NCI-H1105 treated with DMSO at 0.1 percent for 48 hours (cell line): ENCODE data around the gene NAGA.
"Not testable (repeated sequence)": the region's sequence is repeated elsewhere in the genome, so short reads cannot be mapped to it uniquely, and the experiment has no call there.

Experiments
- DNase-seq: peaks from one replicate; lab custom pipeline; 2025; lab: John Stamatoyannopoulos, UW

Gene NAGA

GRCh38 chr22:42074846-42075676, 4.4 kb upstream of the NAGA start:
- DNase-seq: no peak

DNA sequence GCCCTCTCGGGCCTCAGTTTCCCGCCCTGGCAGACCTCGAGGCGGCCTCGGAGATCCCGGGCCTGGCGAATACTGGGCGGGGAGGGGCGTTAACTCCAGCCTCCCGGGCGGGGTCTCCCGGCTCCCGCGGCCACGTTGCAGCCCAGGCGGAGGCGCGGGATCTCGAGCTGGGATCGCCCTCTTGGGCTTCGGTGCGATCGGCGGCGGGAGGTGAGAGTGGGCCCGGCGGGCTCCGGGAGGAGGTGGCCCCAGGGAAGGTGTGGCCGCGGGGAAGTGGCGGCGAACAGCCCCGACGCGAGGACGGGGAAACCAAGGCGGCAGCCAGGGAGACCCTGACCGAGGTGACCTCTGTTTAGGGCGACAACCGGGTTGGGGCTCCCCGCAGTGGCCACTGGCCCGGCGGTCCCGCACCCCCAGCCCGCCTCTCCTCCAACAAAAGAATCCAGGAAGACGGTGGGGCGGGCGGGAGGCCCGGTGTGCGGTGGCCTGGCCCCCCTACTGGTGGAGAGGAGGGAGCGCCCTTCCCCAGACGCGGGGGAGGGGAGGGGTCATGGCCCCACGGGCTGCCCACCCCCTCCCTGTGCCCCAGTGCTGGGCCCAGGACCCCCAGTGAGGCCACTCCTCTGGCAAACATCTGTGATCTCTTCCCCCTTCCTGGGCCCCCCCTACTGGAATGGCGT, 3.7 kb upstream of the NAGA start, which contains the start of gene PHETA2:
TSS of gene PHETA2 (plus strand) at position 117 of the 680 bp plus-strand sequence. CDS start 3,046 bp downstream, outside the sequence.
- DNase-seq: no peak

DNA sequence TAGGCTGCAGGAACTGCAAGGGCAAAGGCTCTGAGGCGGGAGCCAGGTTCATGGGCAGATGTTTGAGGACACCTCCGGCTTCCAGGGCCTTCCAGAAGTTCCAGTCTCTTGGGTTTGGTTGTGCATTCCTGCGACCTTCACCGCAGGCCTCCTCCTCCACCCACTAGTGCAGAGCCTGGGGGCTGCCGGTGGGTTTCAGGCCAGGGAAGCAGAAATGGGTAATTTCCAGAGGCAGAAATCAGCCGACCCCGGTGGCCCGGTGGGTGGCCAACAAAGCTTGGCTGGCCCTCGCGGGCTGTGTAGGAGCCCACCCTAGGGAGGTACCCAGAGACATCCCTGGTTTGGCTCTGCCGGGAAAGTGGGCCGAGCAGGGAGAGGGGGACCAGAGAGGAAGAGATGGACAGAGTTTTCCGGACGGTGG, 3.0 kb upstream of the NAGA start:
- no peak for DNase-seq

- no peak for DNase-seq
Observed at GRCh38 chr22:42072606-42073330, 2.2 kb upstream of the NAGA start.

DNA sequence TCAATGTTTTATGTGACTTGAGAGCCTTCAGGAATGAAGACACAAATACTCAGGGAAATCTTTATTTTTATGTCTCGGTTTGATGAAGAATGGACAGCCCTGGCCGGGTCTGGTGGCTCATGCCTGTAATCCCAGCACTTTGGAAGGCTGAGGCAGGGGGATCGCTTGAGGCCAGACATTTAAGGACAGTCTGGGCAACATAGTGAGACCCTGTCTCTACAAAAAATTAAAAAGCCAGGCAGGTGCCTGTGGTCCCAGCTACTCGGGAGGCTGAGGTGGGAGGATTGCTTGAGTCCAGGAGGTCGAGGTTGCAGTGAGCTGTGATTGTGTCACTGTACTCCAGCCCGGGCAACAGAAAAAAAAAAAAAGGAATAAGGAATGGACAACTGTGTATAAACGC, 896 bp upstream of the NAGA start:
- DNase-seq: not testable (repeated sequence)

- no peak for DNase-seq
Observed at GRCh38 chr22:42069801-42070516, 653 bp downstream of the NAGA start.

DNA sequence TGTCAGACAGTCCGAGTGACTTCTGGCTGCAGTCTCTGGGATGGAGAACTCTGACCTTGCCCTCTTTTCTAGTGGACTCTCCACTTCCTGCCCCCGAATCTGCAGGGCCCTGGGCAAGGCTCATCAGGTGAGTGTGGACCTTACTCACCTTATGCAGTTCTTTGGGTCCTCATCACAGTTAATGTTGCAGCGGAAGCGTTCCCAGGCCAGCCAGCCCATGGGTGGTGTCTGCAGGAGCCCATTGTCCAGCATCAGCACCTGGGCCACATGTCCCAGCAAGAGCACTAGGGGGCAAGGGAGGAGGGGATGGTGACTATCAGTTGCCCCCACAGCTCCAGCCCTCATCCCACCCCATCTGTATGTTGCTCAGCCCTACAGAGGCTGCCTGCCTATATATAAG, 2.3 kb downstream of the NAGA start:
- no peak for DNase-seq

GRCh38 chr22:42067671-42068251, 2.9 kb downstream of the NAGA start:
- DNase-seq: no peak

DNA sequence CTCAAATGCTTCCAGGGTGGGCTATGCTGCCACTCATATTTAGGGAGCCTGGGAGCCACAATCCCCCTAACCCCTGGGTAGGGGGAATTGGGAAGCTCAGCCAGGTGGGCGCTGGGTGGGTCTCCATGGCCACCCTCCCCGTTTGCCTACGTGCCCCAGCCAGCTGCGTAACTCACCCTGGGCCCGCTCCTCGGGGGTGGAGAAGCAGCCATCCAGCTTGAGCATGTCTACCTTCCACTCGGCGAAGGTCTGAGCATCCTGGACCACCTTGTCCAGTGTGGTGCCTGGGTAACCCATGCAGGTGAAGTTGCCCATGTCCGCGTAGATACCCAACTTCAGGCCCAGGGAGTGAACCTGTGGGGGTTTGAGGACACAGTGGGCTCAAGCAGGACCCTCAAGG, 3.7 kb downstream of the NAGA start:
- no peak for DNase-seq

GRCh38 chr22:42066126-42066761, 4.4 kb downstream of the NAGA start:
- no peak for DNase-seq

DNA sequence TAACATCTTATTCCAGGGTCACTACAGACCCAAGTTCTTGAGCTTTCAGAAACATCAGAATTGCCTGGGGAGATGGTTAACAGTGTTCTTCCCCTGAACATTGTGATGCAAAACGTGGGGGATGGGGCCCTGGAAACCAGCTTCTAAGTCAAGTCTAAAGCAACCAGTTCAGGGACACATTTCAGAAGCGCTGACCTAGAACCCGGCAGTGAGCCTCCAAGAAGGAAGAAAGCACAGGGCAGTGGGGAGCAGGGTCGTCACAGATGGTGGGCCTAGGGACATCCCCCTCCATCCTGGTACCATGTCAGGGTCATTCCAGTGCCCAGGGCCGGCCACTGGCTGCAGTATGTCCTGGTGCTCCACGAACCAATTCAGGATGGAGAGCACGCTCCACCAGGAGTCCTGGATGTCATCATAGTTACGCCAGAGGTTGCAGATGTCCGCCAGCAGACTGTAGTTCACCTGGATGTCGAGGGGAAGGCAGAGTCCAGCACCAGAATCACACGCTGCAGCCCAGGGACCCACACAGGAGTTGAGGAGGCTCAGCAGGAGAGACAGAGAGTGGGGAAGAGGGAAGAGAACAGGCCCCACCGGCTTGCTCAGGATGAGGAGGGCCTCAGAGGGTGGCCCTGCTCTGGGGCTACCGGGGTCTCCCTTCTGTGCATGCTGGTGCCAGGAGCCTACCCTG, 5.0 kb downstream of the NAGA start:
- no peak for DNase-seq

DNA sequence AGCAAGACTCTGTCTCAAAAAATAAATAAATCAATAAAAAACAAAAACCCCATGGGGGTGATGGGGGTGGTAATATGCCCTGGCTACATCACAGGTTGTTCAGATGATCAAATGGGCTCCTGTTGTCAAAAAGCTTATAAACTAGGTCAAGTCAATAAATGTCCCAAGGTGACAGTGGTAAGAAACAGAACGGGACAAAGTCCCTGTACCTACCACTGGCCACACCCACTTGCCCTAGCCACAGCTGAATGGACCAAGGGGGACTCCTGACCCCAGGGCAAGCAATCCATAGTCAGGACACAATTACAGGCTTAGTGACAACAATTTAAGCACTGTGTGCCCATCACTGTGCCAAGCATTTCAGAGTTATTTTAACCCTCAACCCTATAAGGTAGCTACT, 6.0 kb downstream of the NAGA start:
- DNase-seq: no peak

DNA sequence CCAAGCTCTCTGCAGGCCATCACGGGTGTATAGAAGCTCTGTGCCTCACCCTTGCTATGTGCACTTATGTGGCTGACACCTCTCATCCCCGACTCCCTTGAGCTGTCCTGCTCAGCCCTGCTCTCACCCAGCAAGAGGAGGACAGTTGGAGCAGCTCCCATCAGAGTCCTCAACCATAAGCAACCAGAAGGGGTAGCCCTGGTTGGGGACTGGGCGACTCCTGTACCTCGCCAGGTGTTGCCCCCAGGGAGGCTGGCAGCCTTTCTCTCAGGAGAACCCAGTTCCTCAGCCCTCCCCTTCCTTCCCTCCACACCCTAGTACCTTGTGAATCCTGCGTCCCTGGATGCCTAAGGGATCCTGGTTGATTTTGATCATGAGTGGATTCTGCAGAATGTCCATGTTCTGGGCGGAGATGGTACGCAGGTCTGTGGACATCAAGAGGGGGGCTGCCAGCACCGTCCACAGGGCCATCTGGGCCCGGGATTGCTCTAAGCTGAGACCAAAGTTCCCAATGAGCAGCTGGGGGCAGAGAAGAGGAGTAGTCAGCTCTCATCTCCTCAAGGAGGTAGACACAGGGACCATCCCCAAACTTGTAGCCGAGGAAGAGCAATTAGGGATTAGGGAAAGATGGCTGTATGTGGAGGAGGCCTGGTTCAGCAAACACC, 8.0 kb downstream of the NAGA start:
- no peak for DNase-seq

DNA sequence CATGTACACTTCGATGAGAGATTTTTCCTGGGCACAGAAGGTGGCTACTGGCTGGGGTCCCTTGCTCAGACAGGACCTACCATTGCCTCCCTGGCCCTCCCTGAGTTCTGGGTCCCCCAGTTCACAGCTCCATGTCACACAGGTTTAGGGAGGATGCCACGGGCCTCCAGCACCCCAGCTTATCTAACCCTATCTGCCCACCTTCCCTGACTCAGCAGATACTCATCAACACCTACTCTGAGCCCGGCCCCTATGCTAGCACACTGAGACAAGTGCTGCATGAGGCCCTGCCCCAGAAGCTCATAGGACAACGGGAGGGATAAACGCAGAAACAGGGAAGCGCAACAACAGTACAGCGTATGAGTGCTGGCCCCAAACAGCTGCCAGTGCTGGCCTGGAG, 9.6 kb downstream of the NAGA start:
- no peak for DNase-seq

DNA sequence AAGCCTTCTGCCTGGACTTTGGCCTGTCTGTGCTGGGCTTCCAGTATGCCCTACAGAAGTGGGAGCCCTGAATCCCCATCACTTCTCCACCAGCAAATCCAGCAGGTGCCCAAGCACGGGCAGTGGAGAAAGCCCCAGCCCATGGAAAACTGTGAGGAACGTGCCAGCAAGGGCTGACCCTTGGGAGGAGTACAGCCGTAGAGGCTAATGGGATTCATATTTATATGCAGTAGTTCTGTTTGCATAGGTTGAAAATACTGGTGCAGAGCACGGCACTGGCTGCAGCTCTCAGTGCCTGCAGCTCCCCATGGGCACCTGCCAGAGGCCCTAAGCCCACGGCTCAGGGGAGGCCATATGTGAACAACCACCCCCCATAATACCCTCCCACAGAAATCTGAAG, 10.1 kb downstream of the NAGA start:
- no peak for DNase-seq

- no peak for DNase-seq
Observed at GRCh38 chr22:42056757-42057511, 13.7 kb downstream of the NAGA start.

DNA sequence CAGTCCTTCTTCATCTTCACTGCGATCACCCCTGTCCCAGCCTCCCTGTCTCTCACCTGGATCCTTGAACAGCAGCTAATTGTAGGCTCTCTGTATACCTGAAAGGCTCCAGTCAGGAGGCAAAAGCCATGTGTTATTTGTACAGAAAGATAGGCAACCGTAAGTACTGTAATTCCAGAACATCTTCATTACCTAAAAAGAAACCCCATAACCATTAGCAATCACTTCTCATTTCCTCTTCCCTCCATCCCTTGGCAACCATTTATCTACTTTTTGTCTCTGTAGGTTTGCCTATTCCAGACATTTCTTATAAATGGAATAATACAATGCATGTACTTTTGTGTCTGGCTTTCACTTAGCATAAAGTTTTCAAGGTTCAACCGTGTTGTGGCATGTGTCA, 17.8 kb downstream of the NAGA start:
- DNase-seq: no peak

- DNase-seq: no peak
Observed at GRCh38 chr22:42050641-42051180, 19.9 kb downstream of the NAGA start.

DNA sequence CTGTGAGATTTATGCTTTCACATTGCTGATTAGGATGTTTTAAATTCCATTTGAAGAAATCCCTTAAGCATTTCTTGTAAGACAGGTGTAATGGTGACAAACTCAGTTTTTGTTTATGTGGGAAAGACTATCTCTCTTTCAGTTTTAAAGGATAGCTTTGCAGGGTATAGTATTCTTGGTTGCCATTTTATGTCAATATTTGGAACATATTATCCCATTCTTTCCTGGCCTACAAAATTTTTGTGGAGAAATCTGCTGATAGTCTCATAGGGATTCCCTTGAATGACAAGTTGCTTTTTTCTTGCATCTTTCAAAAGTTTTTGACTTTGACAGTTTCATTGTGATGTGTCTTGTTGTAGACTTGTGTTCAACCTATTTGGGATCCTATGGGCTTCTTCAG, 28.8 kb downstream of the NAGA start:
- no peak for DNase-seq
